AG08396 (cell line): ENCODE data around the gene KRT23.

Experiments used
- DNase-seq: peaks from one replicate; pipeline ENCODE4 v3.0.0; 2012; ENCODE audit warnings: low spot score, mixed read lengths

KRT23 gene, protein sequence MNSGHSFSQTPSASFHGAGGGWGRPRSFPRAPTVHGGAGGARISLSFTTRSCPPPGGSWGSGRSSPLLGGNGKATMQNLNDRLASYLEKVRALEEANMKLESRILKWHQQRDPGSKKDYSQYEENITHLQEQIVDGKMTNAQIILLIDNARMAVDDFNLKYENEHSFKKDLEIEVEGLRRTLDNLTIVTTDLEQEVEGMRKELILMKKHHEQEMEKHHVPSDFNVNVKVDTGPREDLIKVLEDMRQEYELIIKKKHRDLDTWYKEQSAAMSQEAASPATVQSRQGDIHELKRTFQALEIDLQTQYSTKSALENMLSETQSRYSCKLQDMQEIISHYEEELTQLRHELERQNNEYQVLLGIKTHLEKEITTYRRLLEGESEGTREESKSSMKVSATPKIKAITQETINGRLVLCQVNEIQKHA

GRCh38 chr17:40937384-40937819 lies at the start of gene KRT23:
KRT23 (minus strand) TSS chr17:40937646; CDS start chr17:40936603, 1,043 bp downstream.
- DNase-seq = no peak

- no peak for DNase-seq
Measured at GRCh38 chr17:40986920-40987319, 49.5 kb upstream of the KRT23 start.

- DNase-seq = no peak
Measured at GRCh38 chr17:40984226-40984625, 46.8 kb upstream of the KRT23 start, which contains the start of gene KRT40. KRT40 (minus strand) TSS chr17:40984326; CDS start chr17:40984273, 53 bp downstream.

DNA sequence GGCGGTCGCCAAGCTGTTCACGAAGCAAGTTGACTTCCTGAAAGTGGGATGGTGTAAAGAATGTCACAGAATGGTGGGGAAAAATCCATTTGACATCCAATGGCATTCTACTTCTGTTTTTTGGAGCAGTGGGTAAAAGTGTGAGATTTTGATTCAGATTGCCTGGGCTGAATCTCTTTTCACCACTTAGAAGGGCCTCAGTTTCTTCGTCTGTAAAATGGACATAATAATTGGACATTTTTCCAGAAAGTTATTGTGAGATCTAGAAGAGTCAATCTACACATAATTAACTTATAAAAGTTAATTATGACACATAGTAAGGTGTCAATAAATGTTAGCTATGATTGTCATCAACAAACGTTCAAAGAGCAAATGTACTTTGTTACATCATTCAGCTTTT lies 43.7 kb upstream of the KRT23 start:
- no peak for DNase-seq

DNA sequence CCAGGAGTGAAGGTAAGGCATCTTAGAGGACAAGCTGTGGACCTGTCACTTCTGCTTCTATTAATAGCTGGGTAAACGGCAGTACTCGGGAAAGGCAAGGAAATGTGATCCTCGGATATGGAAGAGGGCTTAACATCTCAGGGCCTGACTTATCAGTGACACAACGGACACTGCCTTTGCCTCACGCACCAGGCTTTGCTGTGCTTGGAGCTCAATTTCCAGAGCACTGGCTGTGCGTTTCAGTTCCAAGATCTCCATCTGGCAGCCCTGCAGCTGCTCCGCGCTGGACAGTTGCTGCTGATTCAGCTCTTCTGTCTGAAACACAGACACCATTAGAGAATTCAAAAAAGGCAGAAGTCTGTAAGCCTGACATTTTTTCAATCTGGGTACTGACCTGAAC lies 43.1 kb upstream of the KRT23 start:
- peak; percentile 64 for DNase-seq

- no peak for DNase-seq
Measured at GRCh38 chr17:40980117-40980516, 42.7 kb upstream of the KRT23 start.

DNA sequence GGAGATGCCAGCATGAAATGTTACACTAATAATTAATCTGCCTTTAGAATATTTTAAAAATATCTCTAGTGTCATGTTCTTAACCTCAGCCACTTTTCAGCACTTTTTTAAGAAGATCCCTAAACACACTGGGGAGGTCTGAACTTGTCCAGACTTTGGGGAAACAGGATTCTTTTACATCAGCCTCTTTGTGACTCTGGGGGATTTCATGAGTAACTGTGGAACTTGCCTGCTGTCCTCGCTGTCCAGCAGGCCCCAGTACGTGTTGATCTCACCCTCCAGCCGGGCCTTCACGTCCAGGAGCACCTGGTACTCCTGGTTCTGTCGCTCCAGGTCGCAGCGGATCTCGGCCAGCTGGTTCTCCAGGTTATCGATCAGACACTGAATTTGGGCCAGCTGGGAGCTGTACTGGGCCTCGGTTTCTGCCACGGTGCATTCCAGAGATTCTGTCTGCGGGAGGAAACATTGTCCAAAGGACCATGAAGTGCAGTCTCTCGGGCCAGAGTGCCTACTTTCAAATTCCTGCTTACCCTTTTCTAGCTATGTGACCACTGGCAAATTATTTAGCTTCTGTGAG lies 41.2 kb upstream of the KRT23 start:
- DNase-seq = no peak

DNA sequence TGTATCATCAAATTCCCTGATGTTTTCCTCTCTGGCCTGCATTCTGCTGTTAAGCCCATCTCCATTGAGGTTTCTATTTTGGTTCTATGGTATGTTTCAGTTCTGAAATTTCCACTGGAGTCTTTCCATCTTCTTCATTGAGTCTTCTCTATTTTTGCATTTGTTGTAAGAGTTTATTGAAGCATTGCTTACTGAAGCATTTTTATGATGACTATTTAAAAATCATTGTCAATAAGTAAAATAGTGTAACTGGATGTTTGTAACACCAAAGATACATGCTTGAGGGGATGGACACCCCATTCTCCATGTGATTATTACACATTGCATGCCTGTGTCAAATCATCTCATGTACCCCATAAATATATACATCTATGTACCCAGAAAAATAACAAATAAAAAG lies 38.1 kb upstream of the KRT23 start:
- DNase-seq = no peak

- no peak for DNase-seq
Measured at GRCh38 chr17:40974366-40974765, 36.9 kb upstream of the KRT23 start.

- no peak for DNase-seq
Measured at GRCh38 chr17:40967582-40967981, 30.1 kb upstream of the KRT23 start.

DNA sequence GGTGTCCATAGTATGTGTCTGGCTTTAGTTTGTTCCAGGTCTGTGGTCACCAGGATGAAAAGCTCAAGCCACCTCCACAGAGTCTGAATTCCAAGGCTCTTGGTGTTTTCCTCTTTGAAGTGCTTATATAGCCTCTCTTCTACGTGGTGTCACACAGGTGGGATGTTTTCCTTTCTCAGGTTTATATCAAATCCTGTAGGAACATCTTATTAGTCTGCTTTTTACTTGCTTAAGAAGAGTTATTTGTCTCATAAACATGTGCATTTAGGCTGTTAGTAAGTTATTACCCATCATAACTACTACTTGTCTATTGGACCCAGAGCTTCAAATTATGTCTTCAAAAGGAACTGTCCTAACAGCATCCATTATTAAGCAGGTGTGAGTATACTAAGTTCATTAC lies 29.4 kb upstream of the KRT23 start, which contains the start of gene KRT39:
KRT39 (minus strand) TSS at position 101 of the 400 bp plus-strand sequence; CDS start at position 9, 92 bp downstream.
- no peak for DNase-seq

DNA sequence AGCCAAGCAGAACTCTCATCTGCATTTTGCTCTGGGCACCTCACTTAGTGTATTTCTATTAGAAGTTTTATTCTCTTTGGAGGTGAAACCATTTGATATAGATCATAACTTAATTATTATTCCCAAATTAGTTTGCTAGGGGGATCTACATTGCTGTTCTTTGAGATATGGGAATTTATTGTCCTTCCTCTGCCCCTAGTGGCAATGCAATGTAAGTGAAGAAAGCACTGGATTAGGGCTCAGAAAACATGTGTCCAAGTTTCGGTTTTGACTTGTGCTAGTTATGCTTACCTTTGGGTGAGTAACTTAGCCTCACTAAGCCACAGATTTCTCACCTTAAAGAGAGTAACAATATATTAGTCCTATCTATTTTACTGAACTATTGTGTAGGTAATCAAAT lies 26.4 kb upstream of the KRT23 start:
- DNase-seq = no peak

DNA sequence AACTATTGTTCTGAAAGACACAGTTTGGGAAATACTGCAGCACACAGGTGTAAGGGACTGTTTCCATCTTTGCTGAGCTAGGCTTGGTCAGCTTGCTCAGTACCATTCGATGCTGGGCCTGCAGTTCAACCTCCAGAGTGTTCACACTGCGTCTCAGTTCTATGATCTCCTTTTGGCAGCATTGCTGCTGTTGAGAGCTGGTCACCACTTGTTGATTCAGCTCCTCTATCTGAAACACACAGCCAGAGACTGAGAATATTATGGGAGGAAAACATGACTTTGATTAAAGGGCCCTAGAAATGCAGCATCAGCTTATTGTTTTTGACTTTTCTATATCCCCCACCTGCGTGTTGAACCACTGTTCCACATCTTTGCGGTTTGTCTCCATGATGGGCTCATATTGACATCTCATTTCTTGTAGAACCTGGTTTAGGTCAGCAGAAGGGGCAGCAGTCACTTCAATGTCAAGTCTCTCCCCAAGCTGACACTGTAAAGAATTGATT lies 24.7 kb upstream of the KRT23 start:
- no peak for DNase-seq

DNA sequence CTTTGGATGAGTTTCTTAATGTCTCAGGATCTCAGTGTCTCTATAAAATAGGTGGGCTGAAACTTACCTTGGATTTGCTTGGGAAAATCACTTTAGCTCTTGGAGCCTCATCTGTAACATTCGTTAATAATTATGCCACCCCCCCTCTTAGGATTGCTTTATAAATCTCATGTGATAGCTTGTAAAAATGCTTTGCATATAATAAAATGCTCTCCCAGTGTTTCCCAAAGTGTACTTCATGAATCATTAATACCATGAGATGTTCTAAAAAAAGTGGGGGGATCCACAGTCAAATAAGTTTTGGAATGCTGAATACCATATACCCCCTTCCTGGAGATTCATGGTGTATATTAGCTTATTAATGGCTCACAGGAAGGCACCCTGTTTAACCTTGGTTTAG lies 24.1 kb upstream of the KRT23 start:
- no peak for DNase-seq

GRCh38 chr17:40960144-40960543 lies 22.7 kb upstream of the KRT23 start:
- no peak for DNase-seq

DNA sequence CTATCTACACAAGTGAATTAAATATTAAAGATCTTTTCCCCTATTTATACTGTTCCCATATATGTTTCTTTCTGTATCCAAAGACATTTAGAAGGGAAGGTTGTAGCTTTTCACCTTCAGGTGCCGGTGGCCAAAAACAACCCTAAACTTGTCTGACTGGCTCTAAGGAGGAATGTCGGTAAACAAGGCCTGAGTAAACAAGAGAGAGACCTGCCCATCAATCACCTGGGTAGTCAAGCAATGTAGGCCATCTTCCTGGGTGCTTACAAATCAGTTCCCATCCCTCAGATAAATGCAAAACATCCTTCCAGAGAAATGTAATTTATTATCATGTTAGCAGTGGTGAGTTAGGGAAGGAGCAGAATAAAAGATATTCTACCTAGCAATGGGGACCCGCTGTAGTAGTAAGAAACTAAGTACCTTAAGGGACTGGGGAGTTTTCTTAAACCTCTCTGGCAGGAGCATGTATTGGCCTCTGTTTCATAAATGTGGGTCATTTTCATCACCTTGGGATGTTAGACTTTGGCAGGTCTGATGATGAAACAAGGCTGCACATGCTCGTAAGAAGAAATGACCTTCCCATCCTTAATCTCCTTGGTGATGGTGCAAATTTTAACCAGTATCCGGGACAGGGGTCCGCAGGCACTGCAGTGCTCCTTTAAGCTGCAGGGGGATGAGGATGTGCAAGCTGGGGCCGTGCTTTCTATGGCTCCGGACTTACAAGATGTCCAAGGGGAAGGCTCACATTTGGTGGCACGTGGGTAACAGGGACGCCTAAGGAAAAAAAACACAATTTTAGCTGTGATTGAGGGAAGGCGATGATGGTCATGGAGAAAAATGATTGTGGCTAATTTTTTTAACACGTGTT lies 20.9 kb upstream of the KRT23 start:
- DNase-seq = no peak

GRCh38 chr17:40956401-40957254 lies 19.2 kb upstream of the KRT23 start:
- DNase-seq = peak; percentile 57

GRCh38 chr17:40953881-40954280 lies 16.4 kb upstream of the KRT23 start:
- DNase-seq = peak; percentile 50

- peak; percentile 64 for DNase-seq
Measured at GRCh38 chr17:40952661-40953060, 15.2 kb upstream of the KRT23 start.

GRCh38 chr17:40952154-40952553 lies 14.7 kb upstream of the KRT23 start:
- DNase-seq = no peak

- DNase-seq = no peak
Measured at GRCh38 chr17:40951011-40951622, 13.7 kb upstream of the KRT23 start.
